SH-SY5Y (cell line): ENCODE results near the gene NVL.

Source experiments
- GATA2 ChIP-seq: IDR thresholded peaks from 2 replicates; pipeline ENCODE4 v1.6.1; 2011; ENCODE audit warnings: mild to moderate bottlenecking, low read depth, low read length
- GATA3 ChIP-seq: IDR thresholded peaks from 2 replicates; pipeline ENCODE4 v1.6.1; 2011; ENCODE audit warnings: low read depth, mild to moderate bottlenecking, low read length, moderate library complexity

Gene NVL

DNA sequence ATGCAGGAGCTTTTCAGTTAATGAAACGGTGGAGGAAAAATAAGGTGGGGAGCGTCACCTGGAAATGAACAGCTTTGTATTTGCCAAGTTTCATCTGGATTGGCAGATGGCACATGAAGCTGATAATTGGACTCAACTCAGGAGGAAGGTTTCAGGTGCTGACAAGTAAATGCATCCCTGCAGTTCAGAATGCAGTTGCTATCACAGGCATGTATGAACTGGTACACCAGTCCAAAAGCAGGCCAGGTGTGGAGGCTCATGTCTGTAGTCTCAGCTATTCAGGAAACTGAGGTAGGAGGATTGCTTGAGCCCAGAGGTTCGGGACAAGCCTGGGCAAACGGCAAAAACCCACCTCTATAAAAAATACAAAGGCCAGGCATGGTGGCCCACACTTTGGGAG lies 131.4 kb downstream of the NVL start:
- no peak for TF ChIP-seq GATA2
- TF ChIP-seq GATA3: no peak

- TF ChIP-seq GATA3: no peak
- no peak for TF ChIP-seq GATA2
These were observed 133.0 kb downstream of the NVL start for GRCh38 chr1:224196813-224197600.

GRCh38 chr1:224193319-224193966 lies 136.5 kb downstream of the NVL start:
- TF ChIP-seq GATA3: no peak
- TF ChIP-seq GATA2: no peak

GRCh38 chr1:224192082-224192788 lies 137.7 kb downstream of the NVL start:
- TF ChIP-seq GATA3 (no peak), GATA2 (no peak)

DNA sequence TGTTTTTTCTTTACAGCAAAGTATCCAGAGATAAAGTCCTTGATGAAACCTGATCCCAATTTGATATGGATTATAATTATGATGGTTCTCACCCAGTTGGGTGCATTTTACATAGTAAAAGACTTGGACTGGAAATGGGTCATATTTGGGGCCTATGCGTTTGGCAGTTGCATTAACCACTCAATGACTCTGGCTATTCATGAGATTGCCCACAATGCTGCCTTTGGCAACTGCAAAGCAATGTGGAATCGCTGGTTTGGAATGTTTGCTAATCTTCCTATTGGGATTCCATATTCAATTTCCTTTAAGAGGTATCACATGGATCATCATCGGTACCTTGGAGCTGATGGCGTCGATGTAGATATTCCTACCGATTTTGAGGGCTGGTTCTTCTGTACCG lies 140.4 kb downstream of the NVL start:
- TF ChIP-seq GATA2 (no peak), GATA3 (no peak)

DNA sequence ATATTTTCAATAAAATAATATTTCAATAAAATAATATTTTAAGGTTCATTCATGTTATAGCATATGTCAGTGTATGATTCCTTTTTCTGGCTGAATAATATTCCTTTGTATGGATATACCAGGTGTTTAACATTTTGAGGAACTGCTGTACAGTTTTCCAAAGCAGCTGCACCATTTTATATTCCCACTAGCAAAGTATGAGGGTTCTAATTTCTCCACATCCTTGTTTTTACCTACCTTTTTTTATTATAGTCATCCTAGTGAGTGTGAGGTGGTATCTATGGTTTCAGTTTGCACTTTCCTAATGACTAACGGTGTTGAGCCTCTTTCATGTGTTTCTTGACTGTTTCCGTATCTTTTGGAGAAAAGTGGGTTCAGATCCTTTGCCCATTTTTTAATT lies 141.7 kb downstream of the NVL start:
- TF ChIP-seq GATA3 (no peak), GATA2 (no peak)

GRCh38 chr1:224185208-224185607 lies 144.8 kb downstream of the NVL start:
- TF ChIP-seq GATA2: no peak
- TF ChIP-seq GATA3: no peak

DNA sequence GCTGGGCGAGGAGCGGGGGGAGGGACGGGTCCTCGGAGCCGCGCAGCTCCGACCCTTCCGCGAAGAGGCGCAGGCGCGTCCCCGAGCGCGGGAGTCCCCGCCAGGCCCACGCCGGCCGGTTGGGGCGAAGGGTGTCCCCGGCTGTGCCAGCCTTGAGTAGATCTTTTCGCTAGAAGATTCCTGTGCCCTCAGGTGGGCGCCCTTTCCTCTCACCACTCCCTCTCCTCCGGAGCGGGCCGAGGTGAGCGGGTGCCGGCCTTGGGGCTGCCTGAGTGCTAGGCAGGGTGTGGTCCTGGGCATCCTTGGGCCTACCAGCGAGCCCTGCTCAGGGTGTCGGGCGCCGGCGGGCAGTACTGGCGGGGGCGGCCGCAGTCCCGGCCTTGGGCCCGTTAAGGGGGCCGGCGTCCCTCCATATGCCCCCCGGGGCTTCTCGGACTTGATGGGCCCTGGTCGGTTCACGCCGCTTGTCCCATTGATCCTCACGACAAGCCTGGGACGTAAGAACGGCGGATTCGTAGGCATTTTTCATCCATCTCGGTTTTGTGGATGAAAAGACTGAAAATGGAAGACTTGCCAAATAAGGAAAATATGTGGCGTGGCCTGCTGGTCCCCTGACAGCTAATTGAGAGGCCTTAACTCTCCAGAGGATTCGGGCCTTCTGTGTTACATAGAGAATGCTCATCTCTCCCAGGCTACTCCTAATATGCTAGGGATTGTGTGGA lies 146.2 kb downstream of the NVL start:
- TF ChIP-seq GATA2: no peak
- TF ChIP-seq GATA3: no peak

GRCh38 chr1:224182866-224183590 lies 146.9 kb downstream of the NVL start, which contains the start of gene DEGS1:
DEGS1 (plus strand) TSS chr1:224183240; CDS start chr1:224183337, 97 bp downstream.
- TF ChIP-seq GATA3 (no peak), GATA2 (0 out of 2 replicates have a peak, but pooled peaks have one; percentile 21)

- TF ChIP-seq GATA3 (no peak), GATA2 (no peak)
These were observed 147.7 kb downstream of the NVL start for GRCh38 chr1:224182057-224182865.

DNA sequence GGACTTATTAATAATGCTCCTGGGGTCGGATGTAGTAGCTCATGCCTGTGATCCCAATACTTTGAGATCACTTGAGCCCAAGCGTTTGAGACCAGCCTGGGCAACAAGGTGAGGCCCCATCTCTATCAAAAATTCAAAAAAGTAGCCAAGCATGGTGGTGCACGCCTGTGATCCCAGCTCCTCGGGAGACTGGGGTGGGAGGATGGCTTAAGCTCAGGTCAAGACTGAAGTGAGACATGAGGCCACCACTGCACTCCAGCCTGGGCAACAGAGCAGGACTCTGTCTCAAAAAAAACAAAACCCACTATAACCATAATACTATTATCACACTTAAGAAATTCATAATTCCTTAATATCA lies 148.5 kb downstream of the NVL start:
- no peak for TF ChIP-seq GATA3
- no peak for TF ChIP-seq GATA2

DNA sequence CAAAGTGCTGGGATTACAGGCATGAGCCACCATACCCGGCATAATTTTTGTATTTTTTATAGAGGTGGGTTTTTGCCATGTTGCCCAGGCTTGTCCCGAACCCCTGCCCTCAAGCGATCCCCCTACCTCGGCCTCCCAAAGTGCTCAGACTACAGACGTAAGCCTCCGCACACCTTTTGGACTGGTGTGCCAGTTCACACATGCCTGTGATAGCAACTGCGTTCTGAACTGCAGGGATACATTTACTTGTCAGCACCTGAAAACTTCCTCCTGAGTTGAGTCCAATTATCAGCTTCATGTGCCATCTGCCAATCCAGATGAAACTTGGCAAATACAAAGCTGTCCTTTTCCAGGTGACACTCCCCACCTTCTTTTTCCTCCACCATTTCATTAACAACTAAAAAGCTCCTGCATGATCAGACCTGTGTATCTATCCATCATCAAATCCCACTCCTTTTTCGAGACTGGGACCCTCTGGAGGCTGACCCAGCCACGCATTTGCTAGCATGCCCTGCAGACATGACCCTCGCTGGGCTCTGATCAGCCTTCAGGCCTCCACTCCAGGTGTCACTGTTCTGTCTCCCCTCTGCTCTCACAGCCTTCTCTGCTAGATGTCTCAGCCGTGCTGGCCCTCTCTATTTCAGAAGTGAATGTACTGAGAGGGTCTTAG lies 149.1 kb downstream of the NVL start:
- no peak for TF ChIP-seq GATA3
- no peak for TF ChIP-seq GATA2
